Stimulated activated memory B cell treated with anti-CD40 and anti-IgM and Interleukin-4, amounts not matched to agents 10 μg/mL and 1 μg/mL and 100 μg/mL, for 72 hours (primary cell): ENCODE measurements around the gene PPP1R14C.

Experiments
- ATAC-seq: fragments of 150-1000 bp; cut with Tn5 transposase; 2 replicates; pipeline ENCODE4 v1.10.0; 2021
- H3K27ac Mint-ChIP-seq: one replicate; pipeline ENCODE4 v1.8.0; 2022; ENCODE audit warnings: mild to moderate bottlenecking, mixed read lengths
- H3K27me3 Mint-ChIP-seq: one replicate; pipeline ENCODE4 v1.8.0; 2022; ENCODE audit warnings: mixed read lengths
- H3K36me3 Mint-ChIP-seq: one replicate; pipeline ENCODE4 v1.8.0; 2022; ENCODE audit warnings: mixed read lengths
- H3K4me1 Mint-ChIP-seq: one replicate; pipeline ENCODE4 v1.8.0; 2022; ENCODE audit warnings: mixed read lengths
- H3K4me3 Mint-ChIP-seq: one replicate; pipeline ENCODE4 v1.8.0; 2022; ENCODE audit warnings: mild to moderate bottlenecking, moderate library complexity, mixed read lengths
- H3K9me3 Mint-ChIP-seq: one replicate; pipeline ENCODE4 v1.8.0; 2022; ENCODE audit warnings: mixed read lengths

Gene PPP1R14C

GRCh38 chr6:150280703-150281102 is 137.9 kb downstream of the PPP1R14C start:
- Mint-ChIP-seq H3K4me1 (peaks cover 6% of the 10 kb centered on the region), H3K27ac (no peak overlapping the region), H3K36me3 (no peaks in the 10 kb centered on the region), H3K9me3 (no peaks in the 10 kb centered on the region), H3K4me3 (no peak overlapping the region), H3K27me3 (peaks cover 50% of the 10 kb centered on the region)
- ATAC-seq: no peak

- Mint-ChIP-seq H3K27ac (no peak overlapping the region), H3K4me3 (no peak overlapping the region), H3K4me1 (peaks cover 6% of the 10 kb centered on the region), H3K9me3 (no peaks in the 10 kb centered on the region), H3K36me3 (no peaks in the 10 kb centered on the region), H3K27me3 (peaks cover 61% of the 10 kb centered on the region)
- no peak for ATAC-seq
These were observed 138.9 kb downstream of the PPP1R14C start for GRCh38 chr6:150281767-150282166.

DNA sequence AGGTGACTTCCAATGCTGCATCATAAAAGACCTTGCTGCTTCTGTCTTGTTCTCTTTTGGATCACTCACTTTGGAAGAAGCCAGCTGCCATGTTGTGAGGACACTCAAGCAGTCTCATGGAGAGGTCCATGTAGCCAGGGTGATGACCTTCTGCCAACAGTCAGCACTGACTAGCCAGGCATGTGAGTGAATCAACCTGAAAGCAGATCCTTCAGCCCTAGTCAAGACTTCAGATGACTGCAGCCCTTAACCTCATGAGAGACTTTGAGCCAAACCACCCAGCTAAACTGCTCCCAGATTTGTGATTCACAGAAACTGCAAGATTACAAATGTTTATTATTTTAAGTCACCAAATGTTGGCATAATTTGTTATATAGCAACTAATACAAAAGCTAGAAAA is 140.0 kb downstream of the PPP1R14C start:
- no peaks in the 10 kb centered on the region for H3K9me3 Mint-ChIP-seq
- no peaks in the 10 kb centered on the region for H3K36me3 Mint-ChIP-seq
- H3K4me3 Mint-ChIP-seq: no peak overlapping the region
- H3K4me1 Mint-ChIP-seq: peaks cover 6% of the 10 kb centered on the region
- no peak for ATAC-seq
- H3K27me3 Mint-ChIP-seq: peaks cover 64% of the 10 kb centered on the region
- H3K27ac Mint-ChIP-seq: no peak overlapping the region

DNA sequence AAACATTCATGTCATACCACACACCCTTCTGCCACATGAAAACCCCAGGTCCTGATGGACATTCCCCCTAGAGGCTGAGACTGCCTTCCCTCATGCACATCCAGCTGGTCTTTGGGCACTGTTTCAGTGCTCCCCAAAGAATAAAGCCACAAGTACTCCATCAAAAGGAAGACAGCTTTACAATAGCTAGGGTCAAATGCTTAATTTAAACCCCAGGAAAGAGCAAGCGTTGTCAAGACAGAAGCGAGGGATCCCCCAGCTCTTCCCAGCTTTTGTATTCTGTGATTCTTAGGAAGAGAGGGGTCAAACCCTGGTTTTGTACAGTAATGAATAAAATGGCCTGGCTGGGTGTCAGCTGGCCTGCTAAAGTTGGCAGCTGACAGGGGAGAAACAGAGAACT is 143.6 kb downstream of the PPP1R14C start:
- no peak for ATAC-seq
- Mint-ChIP-seq H3K36me3 (no peaks in the 10 kb centered on the region), H3K27ac (no peak overlapping the region), H3K4me1 (no peaks in the 10 kb centered on the region), H3K27me3 (peaks cover 60% of the 10 kb centered on the region), H3K9me3 (no peaks in the 10 kb centered on the region), H3K4me3 (no peak overlapping the region)

DNA sequence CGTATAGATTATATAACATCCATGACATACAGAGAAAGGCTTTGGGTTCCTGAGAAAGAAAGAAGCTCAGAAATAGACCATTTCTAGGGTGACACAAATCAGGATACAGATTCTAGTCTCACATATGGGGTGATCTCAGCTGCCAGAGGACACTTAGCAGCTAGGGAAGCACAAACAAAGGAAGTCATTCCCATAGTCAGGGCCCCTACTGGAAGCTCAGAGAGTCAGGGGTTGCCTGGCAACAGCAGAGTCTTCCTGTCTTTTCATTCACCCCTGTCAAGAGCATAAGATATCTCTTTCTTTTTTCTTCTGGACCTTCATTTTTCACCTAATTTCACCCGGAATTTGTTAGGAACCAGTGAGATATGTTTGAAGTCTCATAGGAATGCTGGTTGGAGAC is 144.1 kb downstream of the PPP1R14C start:
- ATAC-seq: no peak
- no peak overlapping the region for H3K27ac Mint-ChIP-seq
- no peaks in the 10 kb centered on the region for H3K4me1 Mint-ChIP-seq
- no peak overlapping the region for H3K4me3 Mint-ChIP-seq
- no peaks in the 10 kb centered on the region for H3K36me3 Mint-ChIP-seq
- H3K27me3 Mint-ChIP-seq: peaks cover 59% of the 10 kb centered on the region
- peaks cover under 1% of the 10 kb centered on the region for H3K9me3 Mint-ChIP-seq

DNA sequence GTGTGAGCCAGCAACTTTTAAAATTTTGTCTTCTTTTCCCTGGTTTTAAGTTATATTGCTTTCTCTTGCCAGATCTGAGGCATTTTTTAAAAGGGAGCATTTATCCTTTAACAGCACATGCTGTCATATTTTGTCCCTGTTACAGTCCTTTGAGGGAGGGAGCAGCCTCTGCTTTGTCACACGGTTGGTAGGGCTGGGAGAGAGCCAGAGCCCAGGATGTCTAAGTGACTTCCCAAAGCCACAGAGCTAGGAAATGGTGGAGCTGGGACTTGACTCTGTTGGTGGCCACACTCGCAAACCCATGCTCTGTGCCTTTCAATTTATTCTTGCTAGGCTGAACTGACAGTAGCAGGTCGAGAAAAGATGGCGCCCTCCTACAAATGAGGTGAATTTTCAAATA is 145.6 kb downstream of the PPP1R14C start:
- Mint-ChIP-seq H3K27ac (no peak overlapping the region), H3K27me3 (peaks cover 51% of the 10 kb centered on the region), H3K36me3 (no peaks in the 10 kb centered on the region), H3K4me3 (no peak overlapping the region), H3K9me3 (peaks cover 3% of the 10 kb centered on the region), H3K4me1 (no peaks in the 10 kb centered on the region)
- ATAC-seq: no peak

DNA sequence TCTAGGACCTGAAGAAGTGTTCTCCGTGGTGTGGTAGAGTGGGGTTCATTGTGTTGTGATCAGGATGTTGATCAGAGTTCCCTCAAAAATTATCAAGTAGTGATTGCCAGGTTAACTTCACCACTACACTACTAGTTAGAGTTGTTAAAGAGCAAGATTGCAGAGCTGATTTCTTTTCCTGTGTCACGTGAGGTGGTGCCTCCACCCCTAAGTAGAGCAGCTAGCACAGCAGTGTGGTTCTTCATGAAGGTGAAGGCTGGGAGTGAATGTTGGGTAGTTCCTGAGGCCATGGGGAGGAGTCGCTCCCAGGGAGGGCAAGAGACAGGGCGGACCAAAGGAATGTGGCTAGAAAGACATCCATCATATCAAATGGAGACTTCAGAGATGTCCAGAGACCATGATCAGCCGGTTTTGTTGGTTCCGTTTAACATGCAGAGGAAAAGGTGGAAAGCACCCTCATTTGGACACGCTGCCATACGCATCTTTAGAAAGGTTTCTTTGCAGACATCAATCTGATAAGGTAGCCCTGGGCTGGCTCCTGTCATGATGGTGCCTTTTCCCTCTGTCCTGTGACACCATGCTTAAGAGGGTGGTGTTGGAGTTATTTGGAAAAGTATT is 146.7 kb downstream of the PPP1R14C start:
- Mint-ChIP-seq H3K9me3 (peaks cover 3% of the 10 kb centered on the region), H3K27me3 (peaks cover 47% of the 10 kb centered on the region), H3K4me1 (no peaks in the 10 kb centered on the region), H3K4me3 (no peak overlapping the region), H3K27ac (no peak overlapping the region), H3K36me3 (no peaks in the 10 kb centered on the region)
- no peak for ATAC-seq

DNA sequence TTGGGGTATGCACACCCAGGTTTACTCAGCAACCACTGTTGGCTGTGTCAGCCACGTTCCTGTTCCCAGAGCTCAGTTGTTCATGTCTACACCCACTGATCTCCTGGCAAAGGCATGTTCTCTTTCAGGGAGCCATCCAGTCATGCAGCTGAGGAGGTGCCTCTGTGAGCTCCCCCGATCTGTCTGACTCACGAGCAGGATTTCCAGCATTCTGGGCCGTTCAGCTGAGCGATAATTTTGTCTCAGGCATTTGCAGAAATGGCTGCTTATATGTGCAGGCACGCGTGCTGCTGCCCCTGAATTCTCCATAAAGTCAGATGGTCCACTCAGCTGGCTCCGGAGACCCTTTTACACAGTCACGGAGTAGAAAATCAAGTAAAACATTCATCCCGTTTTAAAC is 147.6 kb downstream of the PPP1R14C start:
- ATAC-seq: no peak
- Mint-ChIP-seq H3K27ac (no peak overlapping the region), H3K9me3 (peaks cover 3% of the 10 kb centered on the region), H3K4me1 (no peaks in the 10 kb centered on the region), H3K27me3 (peaks cover 39% of the 10 kb centered on the region), H3K36me3 (no peaks in the 10 kb centered on the region), H3K4me3 (no peak overlapping the region)

GRCh38 chr6:150291968-150292710 is 149.3 kb downstream of the PPP1R14C start:
- peaks cover 8% of the 10 kb centered on the region for H3K9me3 Mint-ChIP-seq

GRCh38 chr6:150293019-150293418 is 150.2 kb downstream of the PPP1R14C start:
- Mint-ChIP-seq H3K9me3 (peaks cover 13% of the 10 kb centered on the region), H3K4me1 (no peaks in the 10 kb centered on the region), H3K27me3 (peaks cover 28% of the 10 kb centered on the region), H3K36me3 (peaks cover 14% of the 10 kb centered on the region), H3K27ac (no peak overlapping the region), H3K4me3 (no peak overlapping the region)
- ATAC-seq: no peak

More at GRCh38 chr6:150291968-150292710, 149.3 kb downstream of the PPP1R14C start:
- Mint-ChIP-seq H3K4me3 (no peak overlapping the region), H3K27me3 (peaks cover 22% of the 10 kb centered on the region), H3K36me3 (peaks cover 5% of the 10 kb centered on the region), H3K4me1 (no peaks in the 10 kb centered on the region), H3K27ac (no peak overlapping the region)
- ATAC-seq: no peak

DNA sequence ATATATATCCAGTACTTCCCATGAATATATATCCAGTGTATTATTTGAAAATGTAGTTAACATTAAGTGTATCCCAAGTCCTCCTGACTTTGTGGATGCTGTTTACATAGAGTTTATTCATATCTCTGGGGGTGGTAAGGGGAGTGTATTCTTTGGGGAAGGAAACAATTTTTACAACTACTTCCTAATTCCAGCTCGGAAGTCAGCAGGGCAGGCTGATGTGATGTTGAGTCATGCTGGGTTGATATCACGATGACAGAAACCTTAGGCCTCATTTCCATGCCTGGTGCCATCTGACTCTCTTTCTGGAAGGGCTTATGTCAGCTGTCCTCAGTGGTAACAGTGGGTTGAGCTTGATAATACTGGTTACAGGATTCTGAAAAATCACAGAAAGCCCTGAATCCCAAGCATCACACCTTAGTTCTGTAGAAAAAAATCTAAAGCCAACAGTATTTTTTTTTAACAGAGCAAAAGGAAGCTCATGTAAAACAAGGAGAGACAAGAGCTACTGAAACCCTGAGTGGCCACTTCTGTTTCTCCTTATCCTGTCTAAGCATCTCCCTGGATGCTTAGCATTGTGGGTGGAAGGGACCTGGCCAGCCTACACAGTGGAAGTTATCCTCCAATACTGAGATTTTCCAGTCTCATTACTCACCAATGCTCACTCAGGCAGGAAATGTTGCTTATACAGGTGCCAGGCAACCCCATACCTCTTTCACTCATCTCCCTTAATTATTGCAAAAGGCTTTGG is 150.8 kb downstream of the PPP1R14C start:
- ATAC-seq: no peak
- Mint-ChIP-seq H3K36me3 (peaks cover 16% of the 10 kb centered on the region), H3K27me3 (peaks cover 28% of the 10 kb centered on the region), H3K9me3 (peaks cover 15% of the 10 kb centered on the region), H3K4me3 (no peak overlapping the region), H3K27ac (no peak overlapping the region), H3K4me1 (no peaks in the 10 kb centered on the region)

DNA sequence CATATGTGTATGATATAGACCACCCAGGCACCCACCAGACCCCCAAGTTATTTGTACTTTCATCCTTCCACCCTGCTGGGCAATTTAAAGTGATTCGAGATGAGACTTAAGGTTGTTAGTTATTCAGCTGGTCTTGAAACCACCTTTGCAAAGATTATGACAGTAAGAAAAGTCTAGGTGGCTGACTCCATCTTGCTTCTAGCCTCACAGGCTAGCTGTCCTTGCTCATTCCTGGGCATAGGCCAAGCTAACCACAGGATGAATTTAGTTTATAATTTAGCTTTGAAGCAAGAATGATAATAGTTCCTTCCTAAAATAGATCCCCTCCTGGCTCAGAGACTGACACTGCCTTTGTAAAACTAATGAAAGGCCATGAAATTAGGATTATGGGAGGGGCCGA is 154.0 kb downstream of the PPP1R14C start:
- H3K36me3 Mint-ChIP-seq: peaks cover 16% of the 10 kb centered on the region
- H3K27me3 Mint-ChIP-seq: peaks cover 17% of the 10 kb centered on the region
- H3K9me3 Mint-ChIP-seq: peaks cover 15% of the 10 kb centered on the region

DNA sequence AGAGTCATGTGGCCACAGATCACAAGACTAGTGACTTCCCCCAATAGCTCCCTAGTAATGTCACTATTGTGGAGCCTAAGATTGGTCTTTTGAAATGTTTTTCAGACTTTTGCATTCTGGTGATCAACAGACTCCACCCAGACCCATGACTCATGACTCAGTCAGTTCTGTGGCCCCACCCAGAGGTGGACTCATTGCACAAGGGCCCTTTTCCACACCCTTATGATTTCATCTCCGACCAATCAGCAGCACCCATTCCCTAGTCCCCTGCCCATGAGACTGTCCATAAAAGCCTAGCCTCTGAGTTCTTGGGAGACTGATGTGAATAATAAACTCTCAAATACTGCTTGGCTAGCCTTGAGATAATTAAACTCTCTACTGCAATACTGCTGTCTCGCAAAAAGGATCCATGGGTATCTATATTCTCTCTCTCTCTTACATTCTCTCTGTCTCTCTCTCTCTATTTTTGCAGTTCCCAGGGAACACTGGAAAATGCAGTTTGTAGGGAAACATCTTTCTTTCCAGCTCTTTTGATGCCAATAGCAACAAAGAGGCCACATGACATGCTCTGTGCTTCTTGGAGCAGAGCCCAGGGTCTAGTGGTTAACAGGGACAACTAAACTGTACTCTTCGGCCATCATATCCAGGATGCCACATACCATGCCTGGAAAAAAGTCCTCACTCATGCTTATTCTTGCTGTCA is 154.6 kb downstream of the PPP1R14C start:
- Mint-ChIP-seq H3K4me1 (peaks cover 10% of the 10 kb centered on the region), H3K27ac (no peak overlapping the region)
- no peak for ATAC-seq

More for the DNA sequence above, 154.0 kb downstream of the PPP1R14C start:
- no peak overlapping the region for H3K27ac Mint-ChIP-seq
- H3K4me1 Mint-ChIP-seq: peaks cover 4% of the 10 kb centered on the region
- ATAC-seq: no peak
- H3K4me3 Mint-ChIP-seq: no peak overlapping the region

DNA sequence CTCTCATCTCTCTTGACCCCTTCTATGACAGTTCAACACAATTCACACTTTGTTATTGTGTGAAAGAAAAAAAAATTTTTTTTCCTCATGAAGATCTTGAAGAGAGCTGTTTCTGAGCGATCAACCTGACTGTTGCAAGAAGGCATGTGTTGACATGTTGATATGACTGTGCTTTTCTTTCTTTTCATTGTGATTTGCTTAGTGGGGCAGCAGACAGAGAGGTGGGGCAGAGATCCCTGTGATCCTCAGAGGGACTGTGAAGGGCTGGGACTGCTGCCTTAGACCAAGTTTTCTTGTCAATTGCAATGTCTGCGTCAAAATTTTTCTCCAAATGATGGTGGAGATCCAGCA is 155.2 kb downstream of the PPP1R14C start:
- peaks cover 12% of the 10 kb centered on the region for H3K4me1 Mint-ChIP-seq
- H3K27ac Mint-ChIP-seq: no peak overlapping the region
- peaks cover 16% of the 10 kb centered on the region for H3K36me3 Mint-ChIP-seq
- H3K27me3 Mint-ChIP-seq: peaks cover 17% of the 10 kb centered on the region
- peaks cover 12% of the 10 kb centered on the region for H3K9me3 Mint-ChIP-seq
- no peak overlapping the region for H3K4me3 Mint-ChIP-seq
- ATAC-seq: no peak

More for the DNA sequence above, 154.6 kb downstream of the PPP1R14C start:
- Mint-ChIP-seq H3K9me3 (peaks cover 12% of the 10 kb centered on the region), H3K27me3 (peaks cover 17% of the 10 kb centered on the region), H3K4me3 (no peak overlapping the region), H3K36me3 (peaks cover 16% of the 10 kb centered on the region)

GRCh38 chr6:150298676-150299075 is 155.8 kb downstream of the PPP1R14C start:
- Mint-ChIP-seq H3K27me3 (peaks cover 17% of the 10 kb centered on the region), H3K27ac (no peak overlapping the region), H3K36me3 (peaks cover 16% of the 10 kb centered on the region), H3K4me1 (peaks cover 12% of the 10 kb centered on the region), H3K9me3 (peaks cover 12% of the 10 kb centered on the region), H3K4me3 (no peak overlapping the region)
- ATAC-seq: no peak
